Coronary artery (tissue), 2 donors: Measurements from ENCODE around the gene NCK2.
"Not testable (repeated sequence)": the region's sequence is repeated elsewhere in the genome, so short reads cannot be mapped to it uniquely, and the experiment has no call there.

Experiments
- DNase-seq: peaks from one replicate; pipeline ENCODE4 v3.0.0-alpha.2; 2017; ENCODE audit warnings: low spot score
- H3K27ac ChIP-seq, 2 donors: fragments of 200-600 bp; sonication (generic); one replicate each; pipeline ENCODE4 v1.5.1; 2016 to 2019
- H3K4me3 ChIP-seq: fragments of 200-600 bp; sonication (generic); 2 replicates; pipeline ENCODE4 v1.5.1; 2016; ENCODE audit warnings: mild to moderate bottlenecking, moderate library complexity
- TF ChIP-seq, protein P1 (sequence below): fragments of 200-600 bp; sonication (generic); IDR thresholded peaks from one replicate; pipeline ENCODE4 v1.5.1; 2019; ENCODE audit warnings: antibody characterized with exemption

The NCK2 gene

DNA sequence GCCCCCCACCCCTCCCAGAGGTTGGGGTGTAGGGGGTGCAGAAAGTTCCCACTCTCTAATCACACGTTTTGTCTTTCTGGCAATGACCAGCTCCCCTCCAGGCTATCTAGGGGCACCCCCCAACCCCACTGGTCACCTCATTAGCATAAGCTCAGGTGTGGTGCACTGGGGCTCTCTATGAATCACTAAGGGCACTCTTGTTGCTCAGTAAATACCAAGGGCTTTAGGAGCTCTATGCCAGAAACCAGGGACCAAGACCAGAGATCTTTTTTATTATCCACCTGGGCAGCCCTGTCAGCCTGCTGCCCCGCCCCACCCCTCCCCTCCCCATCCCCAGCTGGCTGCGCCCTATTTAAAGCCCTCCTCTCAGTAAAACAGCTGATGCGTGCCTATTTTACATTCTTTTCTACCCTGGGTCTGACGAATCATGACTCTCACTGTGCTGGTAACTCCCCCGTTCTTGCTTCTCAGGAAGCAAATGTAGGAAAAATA lies 24.3 kb downstream of the NCK2 start:
- DNase-seq = no peak
- H3K4me3 ChIP-seq = no peak overlapping the region
- TF ChIP-seq, protein P1, sequence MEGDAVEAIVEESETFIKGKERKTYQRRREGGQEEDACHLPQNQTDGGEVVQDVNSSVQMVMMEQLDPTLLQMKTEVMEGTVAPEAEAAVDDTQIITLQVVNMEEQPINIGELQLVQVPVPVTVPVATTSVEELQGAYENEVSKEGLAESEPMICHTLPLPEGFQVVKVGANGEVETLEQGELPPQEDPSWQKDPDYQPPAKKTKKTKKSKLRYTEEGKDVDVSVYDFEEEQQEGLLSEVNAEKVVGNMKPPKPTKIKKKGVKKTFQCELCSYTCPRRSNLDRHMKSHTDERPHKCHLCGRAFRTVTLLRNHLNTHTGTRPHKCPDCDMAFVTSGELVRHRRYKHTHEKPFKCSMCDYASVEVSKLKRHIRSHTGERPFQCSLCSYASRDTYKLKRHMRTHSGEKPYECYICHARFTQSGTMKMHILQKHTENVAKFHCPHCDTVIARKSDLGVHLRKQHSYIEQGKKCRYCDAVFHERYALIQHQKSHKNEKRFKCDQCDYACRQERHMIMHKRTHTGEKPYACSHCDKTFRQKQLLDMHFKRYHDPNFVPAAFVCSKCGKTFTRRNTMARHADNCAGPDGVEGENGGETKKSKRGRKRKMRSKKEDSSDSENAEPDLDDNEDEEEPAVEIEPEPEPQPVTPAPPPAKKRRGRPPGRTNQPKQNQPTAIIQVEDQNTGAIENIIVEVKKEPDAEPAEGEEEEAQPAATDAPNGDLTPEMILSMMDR = no peak
- peak overlapping the region; percentile 31 to 44 for H3K27ac ChIP-seq

DNA sequence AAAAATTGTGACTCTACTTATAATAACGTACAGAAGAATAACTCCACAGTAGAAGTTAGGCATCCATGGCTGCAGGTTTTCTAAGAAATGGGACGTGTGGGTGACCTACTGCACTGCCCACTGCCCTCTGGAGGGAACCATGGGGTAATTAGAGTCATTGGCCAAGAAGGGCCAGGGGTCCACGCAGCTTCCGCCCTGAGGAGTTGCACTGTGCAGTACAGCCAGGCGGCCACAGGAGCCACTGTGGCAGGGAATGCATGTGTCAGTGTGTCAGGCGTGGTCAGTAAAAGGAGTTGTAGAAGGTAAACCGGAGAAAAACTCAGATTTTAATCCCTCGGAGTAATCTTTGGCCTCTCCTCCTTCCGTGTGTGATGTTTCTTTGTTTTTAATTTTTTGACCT lies 24.8 kb downstream of the NCK2 start:
- peak overlapping the region in 1 of 2 donors; percentile 31 for H3K27ac ChIP-seq
- H3K4me3 ChIP-seq = no peak overlapping the region
- no peak for DNase-seq
- TF ChIP-seq, protein P1 = no peak

DNA sequence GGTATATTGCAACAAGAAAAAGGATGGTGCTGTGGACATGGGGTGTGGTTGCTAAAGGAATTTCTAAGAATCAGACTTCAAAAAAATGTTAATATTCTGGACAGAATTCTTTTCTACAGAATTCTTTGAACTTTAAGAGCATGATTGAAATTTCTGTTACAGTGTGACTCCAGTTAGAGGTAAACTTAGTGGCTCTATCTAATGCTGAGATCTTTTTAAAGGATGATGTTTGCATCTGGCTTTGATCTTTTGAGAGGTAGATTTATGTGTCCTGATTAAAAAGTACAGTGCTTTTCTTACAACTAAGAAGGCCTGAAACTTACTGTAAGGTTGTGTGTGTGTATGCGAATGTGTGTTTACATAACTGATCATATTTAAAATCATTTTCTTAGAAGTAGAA lies 25.4 kb downstream of the NCK2 start:
- Histone ChIP-seq H3K4me3 (no peak overlapping the region), H3K27ac (no peak overlapping the region)
- TF ChIP-seq, protein P1 = no peak
- DNase-seq = no peak

DNA sequence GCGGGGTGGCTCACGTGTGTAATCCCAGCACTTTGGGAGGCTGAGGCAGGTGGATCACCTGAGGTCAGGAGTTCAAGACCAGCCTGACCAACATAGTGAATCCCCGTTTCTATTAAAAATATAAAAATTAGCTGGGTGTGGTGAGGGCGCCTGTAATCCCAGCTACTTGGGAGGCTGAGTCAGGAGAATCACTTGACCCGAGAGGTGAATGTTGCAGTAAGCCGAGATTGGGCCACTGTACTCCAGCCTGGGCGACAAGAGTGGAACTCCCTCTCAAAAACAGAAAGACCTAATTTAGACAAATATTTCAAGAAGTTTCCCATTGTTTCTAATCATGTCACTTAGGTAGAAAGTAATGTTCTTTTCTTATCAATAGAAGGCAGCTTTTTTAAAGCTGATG lies 26.6 kb downstream of the NCK2 start:
- not testable (repeated sequence) for H3K27ac ChIP-seq, DNase-seq, H3K4me3 ChIP-seq

DNA sequence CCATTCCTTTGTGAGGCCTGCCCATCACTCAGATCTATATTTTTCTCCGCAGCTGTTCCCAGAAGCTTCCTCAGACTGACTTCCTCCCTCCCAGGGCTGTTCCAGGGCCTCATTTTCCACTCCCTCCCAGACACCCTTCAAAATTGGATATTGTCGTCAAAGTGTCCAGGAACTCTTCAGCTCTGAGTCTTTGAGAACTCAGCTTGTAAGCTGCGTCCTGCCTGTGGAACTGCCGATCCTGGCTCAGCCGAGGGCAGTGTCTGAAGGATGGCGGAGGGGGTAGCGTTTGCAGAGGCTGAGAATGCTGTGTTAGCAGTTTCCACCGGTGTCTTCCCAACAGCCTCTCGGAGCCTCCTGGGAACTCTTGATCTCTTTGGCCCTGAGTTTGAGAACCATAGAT lies 27.1 kb downstream of the NCK2 start:
- DNase-seq = peak; percentile 33
- TF ChIP-seq, protein P1 = no peak
- Histone ChIP-seq H3K27ac (peak overlapping the region; percentile 3 to 51), H3K4me3 (peak overlapping the region; percentile 33)

DNA sequence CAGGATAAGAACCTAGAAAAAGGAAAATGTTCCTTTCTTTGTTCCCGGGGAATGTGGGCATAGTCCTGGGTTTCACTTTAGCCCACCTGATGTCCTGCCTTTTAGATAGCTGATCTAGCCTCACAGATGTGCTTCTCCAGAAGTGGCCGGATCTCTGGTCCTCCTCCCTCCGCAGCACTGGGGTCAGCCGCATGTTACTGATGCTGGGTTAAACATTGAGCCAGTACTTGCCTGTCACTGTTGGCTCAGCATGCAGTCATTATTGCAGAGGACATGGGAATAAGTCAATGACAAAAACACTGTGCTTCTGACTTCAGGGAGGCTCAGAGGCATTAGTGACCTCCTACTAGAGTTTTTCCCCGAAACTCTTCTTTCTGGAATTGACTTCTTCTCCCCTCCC lies 27.6 kb downstream of the NCK2 start:
- peak; percentile 36 for DNase-seq
- TF ChIP-seq, protein P1 = no peak
- peak overlapping the region; percentile 3 to 51 for H3K27ac ChIP-seq
- no peak overlapping the region for H3K4me3 ChIP-seq

DNA sequence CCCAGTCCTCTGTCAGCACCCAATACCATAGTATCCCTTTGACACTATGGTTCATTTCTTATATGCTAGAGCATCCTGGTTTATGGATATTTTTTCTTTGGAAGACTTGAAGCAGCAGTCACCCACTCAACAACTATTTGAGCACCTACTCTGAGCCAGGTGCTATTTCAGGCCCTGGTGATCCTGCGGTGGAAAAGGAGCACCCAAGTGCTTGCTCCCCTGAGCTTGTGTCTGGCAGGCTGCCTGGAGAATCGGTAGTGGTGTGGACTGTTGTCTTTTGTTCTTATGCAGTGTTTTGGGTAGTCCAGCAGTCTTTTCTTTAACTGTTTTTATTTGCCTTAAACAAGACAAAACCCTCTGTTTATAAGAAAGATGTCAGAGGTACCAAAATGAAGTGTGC lies 28.9 kb downstream of the NCK2 start:
- Histone ChIP-seq H3K4me3 (no peak overlapping the region), H3K27ac (no peak overlapping the region)
- TF ChIP-seq, protein P1 = no peak
- no peak for DNase-seq

DNA sequence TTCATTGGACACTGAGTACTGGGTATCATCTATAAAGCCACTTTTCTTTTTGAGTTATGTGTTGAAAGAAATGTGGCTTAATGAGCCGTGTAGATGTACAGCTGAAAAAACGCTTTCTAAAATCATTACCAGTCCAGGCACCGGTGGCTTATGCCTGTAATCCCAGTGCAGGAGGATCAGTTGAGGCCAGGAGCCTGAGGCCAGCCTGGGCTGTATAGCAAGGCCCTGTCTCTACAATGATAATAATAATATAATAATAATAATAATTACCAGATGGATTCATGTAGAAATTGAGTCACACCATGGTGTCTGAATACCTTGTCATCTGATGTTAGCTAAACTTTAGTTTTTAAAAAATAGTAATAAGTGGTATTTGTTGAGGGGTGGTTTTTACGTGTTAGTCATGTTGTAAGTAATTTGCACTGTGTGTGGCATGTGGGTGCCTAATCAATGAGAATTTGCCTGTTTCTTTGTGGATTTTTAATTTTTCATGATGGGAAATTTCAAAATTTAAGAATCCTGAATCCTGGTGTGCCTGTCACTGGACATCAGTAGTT lies 30.1 kb downstream of the NCK2 start:
- H3K27ac ChIP-seq = no peak overlapping the region
- H3K4me3 ChIP-seq = no peak overlapping the region
- no peak for DNase-seq
- TF ChIP-seq, protein P1 = no peak
